HepG2 (cell line): Measurements from ENCODE around the gene NINJ2. TPM values are rescaled to one million over a fixed set of nuclear protein-coding genes. Genes with fewer than 3 reads are reported as not detected.
A peak's percentile ranks its signal among the peaks of the same experiment; 100 is the strongest.

Source experiments
- ARNT2 ChIP-seq: sonication (generic); formaldehyde crosslinking; IDR thresholded peaks from 2 replicates; pipeline ENCODE4 v1.8.0; 2022; ENCODE audit warnings: mild to moderate bottlenecking, low read depth, missing genetic modification reagents, moderate library complexity
- HOXA3 ChIP-seq: sonication (generic); formaldehyde crosslinking; IDR thresholded peaks from 2 replicates; pipeline ENCODE4 v1.5.0; 2020; ENCODE audit warnings: missing genetic modification reagents
- MXI1 ChIP-seq: IDR thresholded peaks from 3 replicates; pipeline ENCODE4 v1.6.1; 2012; ENCODE audit warnings: low read depth, low read length, inconsistent platforms, borderline replicate concordance
- NBN ChIP-seq: fragments of 450-650 bp; conservative IDR thresholded peaks from 2 replicates; pipeline ENCODE4 v1.6.1; 2017
- NCOA1 ChIP-seq: sonication (generic); formaldehyde crosslinking; IDR thresholded peaks from 2 replicates; pipeline ENCODE4 v1.9.0; 2021; ENCODE audit warnings: missing genetic modification reagents
- NFYB ChIP-seq: sonication (generic); formaldehyde crosslinking; IDR thresholded peaks from 2 replicates; pipeline ENCODE4 v1.4.0; 2020; ENCODE audit warnings: missing genetic modification reagents
- NFYC ChIP-seq: IDR thresholded peaks from 2 replicates; pipeline ENCODE4 v1.6.1; 2016; ENCODE audit warnings: missing genetic modification reagents, missing compliant biosample characterization
- PHF20 ChIP-seq: sonication (generic); formaldehyde crosslinking; IDR thresholded peaks from 2 replicates; pipeline ENCODE4 v1.5.0; 2020; ENCODE audit warnings: mild to moderate bottlenecking, missing genetic modification reagents
- SIX1 ChIP-seq: sonication (generic); formaldehyde crosslinking; IDR thresholded peaks from 2 replicates; pipeline ENCODE4 v1.4.0; 2020; ENCODE audit warnings: missing genetic modification reagents, borderline replicate concordance
- SNAI1 ChIP-seq: sonication (generic); formaldehyde crosslinking; IDR thresholded peaks from 2 replicates; pipeline ENCODE4 v1.5.0; 2020; ENCODE audit warnings: mild to moderate bottlenecking, missing genetic modification reagents, borderline replicate concordance
- STAT6 ChIP-seq: sonication (generic); formaldehyde crosslinking; IDR thresholded peaks from 2 replicates; pipeline ENCODE4 v1.4.0; 2020; ENCODE audit warnings: missing genetic modification reagents, mild to moderate bottlenecking, borderline replicate concordance
- TAF15 ChIP-seq: fragments of 200-400 bp; formaldehyde crosslinking; IDR thresholded peaks from one replicate; pipeline ENCODE4 v1.6.1; 2018; ENCODE audit warnings: mild to moderate bottlenecking, low read depth, low read length; ENCODE audit not compliant: poor library complexity, severe bottlenecking
- TBX3 ChIP-seq: fragments of 450-650 bp; IDR thresholded peaks from 2 replicates; pipeline ENCODE4 v1.6.1; 2017; ENCODE audit warnings: antibody characterized with exemption, mild to moderate bottlenecking, inconsistent platforms, borderline replicate concordance
- ZBTB1 ChIP-seq: sonication (generic); formaldehyde crosslinking; IDR thresholded peaks from 2 replicates; pipeline ENCODE4 v1.4.0; 2020; ENCODE audit warnings: missing genetic modification reagents, borderline replicate concordance
- ZC3H4 ChIP-seq: sonication (generic); formaldehyde crosslinking; IDR thresholded peaks from 2 replicates; pipeline ENCODE4 v1.4.0; 2020; ENCODE audit warnings: missing genetic modification reagents, borderline replicate concordance
- ZKSCAN5 ChIP-seq: sonication (generic); formaldehyde crosslinking; IDR thresholded peaks from 2 replicates; pipeline ENCODE4 v1.5.1; 2020; ENCODE audit warnings: mild to moderate bottlenecking, missing genetic modification reagents
- ZNF142 ChIP-seq: sonication (generic); formaldehyde crosslinking; IDR thresholded peaks from 2 replicates; pipeline ENCODE4 v1.4.0; 2020; ENCODE audit warnings: missing genetic modification reagents
- ZNF329 ChIP-seq: sonication (generic); formaldehyde crosslinking; IDR thresholded peaks from 2 replicates; pipeline ENCODE4 v1.9.0; 2021; ENCODE audit warnings: low read depth, mild to moderate bottlenecking, missing genetic modification reagents
- ZNF720 ChIP-seq: sonication (generic); formaldehyde crosslinking; IDR thresholded peaks from 2 replicates; pipeline ENCODE4 v1.4.0; 2020; ENCODE audit warnings: missing genetic modification reagents
- ZNF891 ChIP-seq: sonication (generic); formaldehyde crosslinking; IDR thresholded peaks from 2 replicates; pipeline ENCODE4 v1.5.0; 2020; ENCODE audit warnings: mild to moderate bottlenecking, missing genetic modification reagents
- ZZZ3 ChIP-seq: sonication (generic); formaldehyde crosslinking; IDR thresholded peaks from 2 replicates; pipeline ENCODE4 v1.4.0; 2020; ENCODE audit warnings: missing genetic modification reagents, mild to moderate bottlenecking, borderline replicate concordance
- polyA plus RNA-seq, 8 experiments: library from polyadenylated mRNA; depleted of rRNA in 3 of 8; stranded (reverse) in 7 of 8; unstranded in 1 of 8; fragments of >200 nt; fragmentation: Illumina TruSeq in 4 of 8; extraction: Trizol in 4 of 8; gene quantifications; 2 replicates each; pipeline versions ENCODE4 v1.2.1 to v1.2.3, GENCODE V29; 2011 to 2016; ENCODE audit warnings: low read depth in 4 of 8, missing spikeins in 1 of 8, mixed read lengths in 1 of 8; ENCODE audit not compliant: insufficient read depth in 1 of 8
- total RNA-seq, 5 experiments: library from RNA; depleted of rRNA; stranded (reverse); fragments of >200 nt; fragmentation: Illumina TruSeq; extraction: Trizol; gene quantifications; 2 replicates each; pipeline ENCODE4 v1.2.3, GENCODE V29; 2016; ENCODE audit warnings: low read depth in 1 of 5

NINJ2 gene
- total and polyA plus RNA-seq, 2 of the 13 experiments (the other 11 are each of a cell fraction or from before 2014, with no cell fraction given) = 0.62 to 3.8 TPM

- TF ChIP-seq ZNF142 (no peak), SIX1 (CRISPR knock-in tag) (no peak; the same call in 1 of the 2 replicates), ZNF329 (CRISPR knock-in tag) (peak; percentile 76), SNAI1 (no peak), ZNF891 (CRISPR knock-in tag) (peak; percentile 84), ZC3H4 (CRISPR knock-in tag) (no peak), ZKSCAN5 (CRISPR knock-in tag) (no peak), TBX3 (no peak), STAT6 (CRISPR knock-in tag) (peak; percentile 97), PHF20 (CRISPR knock-in tag) (peak; percentile 62), ZNF720 (no peak), ARNT2 (CRISPR knock-in tag) (peak; percentile 82), MXI1 (peak; percentile 79; the same call in 1 of the 3 replicates), TAF15 (peak; percentile 74), NFYC (CRISPR knock-in tag) (no peak), NCOA1 (peak; percentile 62; the same call in 1 of the 2 replicates), NBN (no peak), HOXA3 (CRISPR knock-in tag) (peak; percentile 85), NFYB (CRISPR knock-in tag) (peak; percentile 22; the same call in 1 of the 2 replicates), ZBTB1 (CRISPR knock-in tag) (no peak), ZZZ3 (peak; percentile 77; the same call in 1 of the 2 replicates)
Observed at GRCh38 chr12:575948-576614, 87.2 kb downstream of the NINJ2 start (continued).
